GM13977 (cell line): ENCODE measurements around the gene AGRN.

Experiments
- DNase-seq: peaks from one replicate; pipeline ENCODE4 v3.0.0; 2012; ENCODE audit warnings: low spot score
- CTCF ChIP-seq: IDR thresholded peaks from 2 replicates; pipeline ENCODE4 v1.5.1; 2012; ENCODE audit warnings: mild to moderate bottlenecking, control low read depth; ENCODE audit not compliant: insufficient read depth; ENCODE audit errors: extremely low read depth, missing control alignments
- in situ Hi-C: fragments of 300-500 bp; cut with MboI; formaldehyde crosslinking; loops from one replicate; pipeline ENCODE4 v1.12.0; 2022; ENCODE audit warnings: low sequenced_read_pairs, low pct_unique_long_range_greater_than_20kb, mixed read lengths, inconsistent platforms; ENCODE audit not compliant: unreplicated experiment

Gene AGRN

GRCh38 chr1:1088801-1089680 is 69.1 kb downstream of the AGRN start:
- no peak for DNase-seq
- in situ Hi-C loops, result no loop called here
- no peak for TF ChIP-seq CTCF

GRCh38 chr1:1089731-1090423 is 70.0 kb downstream of the AGRN start:
- no peak for DNase-seq
- TF ChIP-seq CTCF, result no peak
- in situ Hi-C loops, result no loop called here

- no peak for TF ChIP-seq CTCF
- in situ Hi-C loops, result no loop called here
- DNase-seq, result no peak
These were observed 70.8 kb downstream of the AGRN start for GRCh38 chr1:1090424-1091343.

- TF ChIP-seq CTCF, result no peak
- in situ Hi-C loops, result no loop called here
- no peak for DNase-seq
These were observed 71.6 kb downstream of the AGRN start for GRCh38 chr1:1091344-1092148.

- DNase-seq, result no peak
- in situ Hi-C loops, result no loop called here
- no peak for TF ChIP-seq CTCF
These were observed 72.4 kb downstream of the AGRN start for GRCh38 chr1:1092149-1092855.
